ELR (cell line): Measurements from ENCODE around the gene FOXP1.

Source experiments
- DNase-seq: peaks from one replicate; pipeline ENCODE4 v3.0.0-alpha.2; 2015; ENCODE audit warnings: low read depth

FOXP1 gene

GRCh38 chr3:71485896-71486295 lies 97.6 kb downstream of the FOXP1 start:
- no peak for DNase-seq

- DNase-seq, result no peak
Observed at GRCh38 chr3:71484452-71484851, 99.1 kb downstream of the FOXP1 start.

GRCh38 chr3:71484047-71484446 lies 99.5 kb downstream of the FOXP1 start:
- DNase-seq, result no peak

DNA sequence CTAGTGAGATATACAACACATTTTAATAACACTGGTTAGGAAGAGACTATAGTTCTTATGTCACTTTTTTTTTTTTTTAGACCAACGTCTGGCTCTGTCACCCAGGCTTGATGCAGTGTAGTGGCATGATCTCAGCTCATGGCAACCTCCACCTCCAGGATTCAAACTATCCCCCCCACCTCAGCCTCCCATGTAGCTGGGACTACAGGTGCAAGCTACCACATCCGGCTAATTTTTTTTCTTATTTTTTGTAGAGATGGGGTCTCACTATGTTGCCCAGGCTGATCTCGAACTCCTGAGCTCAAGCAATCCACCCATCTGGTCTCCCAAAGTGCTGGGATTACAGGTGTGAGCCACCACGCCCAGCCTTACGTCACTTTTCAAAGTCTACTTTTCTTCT lies 100.8 kb downstream of the FOXP1 start:
- no peak for DNase-seq

- peak; percentile 17 for DNase-seq
Observed at GRCh38 chr3:71478568-71478967, 105.0 kb downstream of the FOXP1 start.

- DNase-seq, result no peak
Observed at GRCh38 chr3:71476950-71477349, 106.6 kb downstream of the FOXP1 start.

GRCh38 chr3:71469138-71469435 lies 114.4 kb downstream of the FOXP1 start:
- DNase-seq, result no peak

DNA sequence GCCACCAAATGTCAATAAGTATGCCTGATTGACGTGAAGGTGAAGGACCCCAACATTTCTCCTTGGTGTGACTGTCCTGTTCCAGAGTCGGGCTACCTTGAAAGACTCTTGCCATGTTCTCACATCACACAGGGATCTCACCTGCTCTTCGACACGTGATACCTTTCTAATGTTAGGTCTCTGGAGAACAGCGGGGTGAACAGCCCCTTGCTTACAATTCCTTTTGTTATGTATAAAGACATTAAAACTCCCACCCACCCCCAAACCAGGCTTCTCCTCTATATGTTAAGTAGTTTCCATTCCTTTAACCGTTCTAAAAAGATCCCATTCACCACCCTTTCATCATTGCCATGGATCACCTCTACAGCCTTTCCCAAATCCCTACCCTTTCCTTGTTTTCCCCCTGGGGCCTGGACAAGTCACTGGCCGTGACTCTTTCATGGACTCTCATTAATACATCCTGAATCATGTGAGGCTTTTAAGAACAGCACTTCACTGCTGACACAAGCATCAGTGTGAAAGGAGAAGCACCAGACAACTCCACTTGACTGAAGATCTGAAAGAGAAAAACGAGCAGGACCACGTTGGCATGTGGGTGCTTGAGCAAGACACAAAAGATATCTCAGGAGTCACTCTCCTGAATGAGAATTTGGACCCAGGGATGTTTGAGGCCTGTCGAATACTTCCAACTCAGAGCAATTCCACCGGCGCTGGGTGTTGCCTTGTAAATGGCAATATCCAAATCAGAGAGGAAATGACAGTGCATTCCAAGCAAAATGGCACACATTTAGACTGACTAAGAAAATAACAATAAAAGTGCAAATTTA lies 115.0 kb downstream of the FOXP1 start:
- DNase-seq, result no peak

GRCh38 chr3:71466483-71466882 lies 117.0 kb downstream of the FOXP1 start:
- no peak for DNase-seq

DNA sequence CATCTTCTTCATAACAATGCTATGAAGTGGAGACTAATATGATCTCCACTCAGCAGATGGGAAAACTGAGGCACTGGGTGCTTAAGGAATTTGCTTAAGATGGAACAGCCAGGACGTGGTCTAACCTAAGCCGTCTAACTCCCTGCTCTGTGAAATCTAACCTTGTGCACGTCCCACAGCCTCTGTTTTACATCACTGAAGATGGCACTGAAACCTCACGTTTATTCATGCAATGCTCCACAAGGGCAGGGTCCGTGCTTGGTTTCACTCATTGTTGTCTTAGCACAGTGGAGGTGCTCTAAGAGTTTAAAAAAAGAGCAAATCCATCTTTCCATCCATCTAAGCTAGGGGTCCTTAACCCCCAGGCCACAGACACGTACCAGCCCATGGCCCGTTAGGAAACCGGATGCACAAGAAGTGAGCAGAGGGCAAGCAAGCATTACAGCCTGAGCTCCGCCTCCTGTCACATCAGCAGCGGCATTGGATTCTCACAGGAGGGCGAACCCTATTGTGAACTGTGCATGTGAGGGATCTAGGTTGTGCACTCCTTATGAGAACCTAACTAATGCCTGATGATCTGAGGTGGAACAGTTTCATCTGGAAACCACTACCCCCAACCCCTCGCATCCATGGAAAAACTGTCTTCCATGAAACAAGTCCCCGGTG lies 118.0 kb downstream of the FOXP1 start:
- DNase-seq, result no peak

GRCh38 chr3:71464613-71465012 lies 118.9 kb downstream of the FOXP1 start:
- no peak for DNase-seq

DNA sequence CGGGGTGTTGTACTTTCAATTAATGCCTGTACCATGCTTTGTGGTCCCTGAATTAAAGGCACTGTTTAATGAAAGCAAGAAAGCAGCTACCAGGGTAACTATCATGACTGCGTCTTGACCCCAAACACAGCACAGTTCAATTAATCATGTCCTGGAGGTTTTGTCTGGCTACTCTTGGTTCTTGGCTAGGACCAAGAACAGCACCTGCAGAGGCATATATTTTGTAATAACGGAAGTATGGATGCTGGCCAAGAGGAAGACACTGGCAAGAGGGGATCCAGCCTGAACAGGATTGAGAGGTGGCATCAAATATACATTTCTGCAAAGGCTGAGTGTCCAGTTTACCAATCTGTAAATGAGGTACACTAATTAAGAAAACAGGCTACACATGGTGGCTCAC lies 119.9 kb downstream of the FOXP1 start:
- no peak for DNase-seq

- no peak for DNase-seq
Observed at GRCh38 chr3:71462586-71462985, 120.9 kb downstream of the FOXP1 start.

- peak; percentile 57 for DNase-seq
Observed at GRCh38 chr3:71461749-71462483, 121.6 kb downstream of the FOXP1 start.

- DNase-seq, result no peak
Observed at GRCh38 chr3:71461114-71461513, 122.4 kb downstream of the FOXP1 start.

DNA sequence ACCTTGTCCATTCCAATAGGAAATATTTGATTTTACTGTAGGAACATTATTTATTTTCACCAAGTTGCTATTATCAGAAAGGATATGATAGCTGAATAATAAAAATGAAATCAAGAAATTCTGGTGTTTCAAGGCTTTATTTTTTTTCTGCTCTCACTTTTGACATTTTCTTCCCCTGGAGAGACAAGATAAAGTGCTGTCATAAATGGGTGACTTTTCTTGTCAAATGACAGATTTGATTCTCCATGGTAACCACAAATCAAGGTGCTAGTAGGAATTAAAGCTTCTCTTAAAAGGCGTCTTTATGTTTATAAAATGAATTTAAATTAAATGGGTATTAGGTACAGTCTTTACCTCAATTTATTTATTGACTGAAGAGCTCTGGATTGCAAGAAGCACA lies 124.6 kb downstream of the FOXP1 start:
- DNase-seq, result no peak

DNA sequence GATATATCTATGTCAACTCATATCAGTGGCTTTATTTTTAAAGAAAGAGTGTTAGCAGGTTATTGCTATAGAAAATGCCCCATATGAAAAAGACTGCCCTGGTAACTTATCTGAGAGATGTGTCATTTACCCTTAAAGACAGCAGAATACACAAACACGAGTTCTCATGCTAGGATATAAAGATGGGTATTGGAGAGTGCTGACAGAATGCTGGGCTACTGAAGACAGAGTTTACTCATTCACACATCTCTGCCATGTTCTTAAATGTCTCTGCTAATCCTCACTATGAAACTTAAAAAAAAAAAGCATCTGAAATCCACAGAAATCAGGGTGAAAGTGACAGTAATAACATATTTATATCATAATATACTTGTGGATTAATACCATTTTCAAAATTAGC lies 126.7 kb downstream of the FOXP1 start:
- no peak for DNase-seq

GRCh38 chr3:71456156-71456555 lies 127.4 kb downstream of the FOXP1 start:
- peak; percentile 21 for DNase-seq

DNA sequence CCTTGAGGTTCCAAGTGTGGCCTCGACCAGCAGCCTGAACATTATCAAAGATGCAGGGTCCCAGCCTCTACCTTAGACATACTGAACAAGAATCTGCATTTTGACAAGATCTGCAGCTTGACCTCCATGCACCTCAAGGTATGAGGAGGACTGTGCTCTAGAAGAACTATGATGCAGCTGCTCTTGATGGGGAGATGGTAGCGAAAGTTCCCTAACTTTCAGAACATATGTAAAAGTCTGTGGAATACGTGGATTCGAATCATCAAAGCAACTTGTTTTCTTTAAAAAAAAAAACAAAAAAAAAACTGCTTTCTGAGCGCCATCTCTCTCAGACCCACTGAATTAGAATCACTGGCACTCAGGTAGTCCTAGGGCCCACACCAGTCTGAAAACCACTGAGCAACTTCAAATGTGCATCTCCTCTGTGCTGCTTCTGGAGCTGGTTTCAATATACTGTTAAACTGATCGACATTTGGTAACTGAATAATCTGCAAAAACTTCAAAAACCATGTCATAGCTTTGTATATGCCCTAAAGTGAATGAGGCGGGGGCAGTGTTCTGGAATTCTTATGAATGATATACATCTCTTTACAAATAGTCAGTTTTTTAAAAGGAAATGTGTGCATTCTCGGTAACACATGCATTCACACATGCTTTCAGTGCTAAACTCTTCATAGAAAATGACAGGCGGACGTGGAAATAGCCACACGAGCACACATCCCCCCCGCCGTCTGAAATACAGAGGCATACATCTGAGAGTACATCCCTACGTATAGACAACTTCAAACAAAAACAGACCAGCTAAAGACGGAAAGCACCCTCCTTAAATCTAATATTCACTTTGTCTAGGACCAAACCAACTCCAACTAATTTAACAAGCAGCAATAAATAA lies 128.8 kb downstream of the FOXP1 start:
- no peak for DNase-seq

GRCh38 chr3:71453822-71454511 lies 129.6 kb downstream of the FOXP1 start:
- DNase-seq, result no peak

GRCh38 chr3:71453319-71453718 lies 130.2 kb downstream of the FOXP1 start:
- no peak for DNase-seq

- DNase-seq, result no peak
Observed at GRCh38 chr3:71451812-71452211, 131.7 kb downstream of the FOXP1 start.
